Caco-2 (cell line): Measurements from ENCODE around the gene CH25H. TPM values are rescaled to one million over a fixed set of nuclear protein-coding genes. Genes with fewer than 3 reads are reported as not detected.
A peak's percentile ranks its signal among the peaks of the same experiment; 100 is the strongest.

Source experiments
- BruUV-seq: library from RNA; stranded (reverse); fragments of 400-500 nt; replicated peaks from 2 replicates; lab custom pipeline; 2021; lab: Mats Ljungman, UMichigan
- CTCF ChIA-PET: fragments of 300-600 bp; sonication (Branson Sonifier 250); formaldehyde crosslinking; loops from one replicate; lab custom pipeline; 2022; ENCODE audit warnings: antibody characterized with exemption; lab: Charles Lee
- POLR2A ChIA-PET: fragments of 300-600 bp; sonication (Branson Sonifier 250); formaldehyde crosslinking; loops from one replicate; lab custom pipeline; 2022; ENCODE audit warnings: antibody characterized with exemption; lab: Charles Lee
- DNase-seq, 2 experiments: peaks; one replicate each; pipeline versions ENCODE4 v3.0.0 to v3.0.0-alpha.2; 2020 to 2022
- H3K27me3 ChIP-seq: replicated peaks from 2 replicates; pipeline ENCODE4 v1.6.0; 2011; ENCODE audit warnings: low read length; ENCODE audit not compliant: control insufficient read depth, insufficient read depth
- H3K36me3 ChIP-seq: 2 replicates; pipeline ENCODE4 v1.5.1; 2011; ENCODE audit warnings: low read length; ENCODE audit not compliant: control insufficient read depth, insufficient read depth
- H3K4me1 ChIP-seq: fragments of 250-450 bp; sonication (Bioruptor Pico); 2 replicates; pipeline ENCODE4 v1.5.1; 2020; ENCODE audit warnings: mild to moderate bottlenecking
- H3K4me3 ChIP-seq: 2 replicates; pipeline ENCODE4 v1.5.1; 2011; ENCODE audit warnings: low read depth, mild to moderate bottlenecking, control low read depth, low read length
- H3K9me3 ChIP-seq: fragments of 250-450 bp; sonication (Bioruptor Pico); 2 replicates; pipeline ENCODE4 v1.5.1; 2020; ENCODE audit warnings: mild to moderate bottlenecking, moderate library complexity
- H3K27ac Mint-ChIP-seq: one replicate; pipeline ENCODE4 v1.8.0; 2022; ENCODE audit warnings: mixed read lengths; ENCODE audit not compliant: unreplicated experiment
- H3K27me3 Mint-ChIP-seq: one replicate; pipeline ENCODE4 v1.8.0; 2022; ENCODE audit warnings: mixed read lengths; ENCODE audit not compliant: insufficient read depth, unreplicated experiment
- H3K36me3 Mint-ChIP-seq: one replicate; pipeline ENCODE4 v1.8.0; 2022; ENCODE audit warnings: mild to moderate bottlenecking, mixed read lengths; ENCODE audit not compliant: insufficient read depth, unreplicated experiment
- H3K4me1 Mint-ChIP-seq: one replicate; pipeline ENCODE4 v1.8.0; 2022; ENCODE audit warnings: low read depth, mixed read lengths; ENCODE audit not compliant: unreplicated experiment
- H3K4me3 Mint-ChIP-seq: one replicate; pipeline ENCODE4 v1.8.0; 2022; ENCODE audit warnings: mild to moderate bottlenecking, moderate library complexity, mixed read lengths; ENCODE audit not compliant: unreplicated experiment
- H3K9me3 Mint-ChIP-seq: one replicate; pipeline ENCODE4 v1.8.0; 2022; ENCODE audit warnings: mixed read lengths; ENCODE audit not compliant: unreplicated experiment
- CTCF ChIP-seq, 2 experiments: fragments of 200-600 bp in 1 of 2; IDR thresholded peaks; 1 replicate in 1 of 2; 2 replicates in 1 of 2; pipeline versions ENCODE4 v1.5.1 to v1.8.0; 2011 to 2022; ENCODE audit warnings: antibody characterized with exemption in 1 of 2, control low read depth in 1 of 2, inconsistent platforms in 1 of 2, low read depth in 1 of 2, low read length in 1 of 2, mild to moderate bottlenecking in 1 of 2, moderate library complexity in 1 of 2; ENCODE audit not compliant: insufficient read depth in 1 of 2, severe bottlenecking in 1 of 2, unreplicated experiment in 1 of 2
- intact Hi-C: fragments of 100-400 bp; cut with micrococcal nuclease; formaldehyde crosslinking; loops from one replicate; pipeline ENCODE4 v1.10.0; 2022; ENCODE audit not compliant: unreplicated experiment
- total RNA-seq: library from RNA; stranded (reverse); gene quantifications from 2 replicates; pipeline ENCODE4 v1.2.3, GENCODE V29; 2022

CH25H gene
- total RNA-seq, 1 experiment from 2014 or later: not detected

DNA sequence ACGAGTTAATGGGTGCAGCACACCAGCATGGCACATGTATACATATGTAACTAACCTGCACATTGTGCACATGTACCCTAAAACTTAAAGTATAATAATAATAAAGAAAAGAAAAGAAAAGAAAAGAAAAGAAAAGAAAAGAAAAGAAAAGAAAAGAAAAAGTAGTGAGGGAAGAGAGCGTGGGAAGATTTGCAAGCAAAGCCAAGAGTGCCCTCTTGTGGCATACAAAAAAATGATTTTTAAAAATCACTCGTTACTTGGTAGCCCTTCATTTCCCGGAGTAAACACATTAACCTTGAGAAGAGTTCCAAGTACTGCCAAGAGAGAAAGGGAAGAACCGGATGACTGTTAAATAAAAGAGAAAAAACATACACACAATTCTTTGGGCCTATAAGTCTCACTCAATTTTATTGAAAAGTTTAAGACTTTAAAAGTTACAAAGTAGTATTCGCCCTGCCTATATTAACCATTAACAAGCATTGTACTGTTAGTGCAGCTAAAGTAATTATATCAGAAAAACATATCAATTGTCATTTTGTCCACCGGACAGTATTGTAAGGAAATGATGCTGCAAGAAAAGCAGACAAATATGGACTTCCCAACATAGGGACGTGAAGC is 6.2 kb upstream of the CH25H start:
- peak; percentile 62 to 63 for TF ChIP-seq CTCF (IDR thresholded peaks at IDR 0.05; ENCODE audit: insufficient read depth in 1 of 2, low read depth in 1 of 2, low read length in 1 of 2, severe bottlenecking in 1 of 2, unreplicated experiment in 1 of 2)
- ChIA-PET POLR2A (no interaction called here), CTCF (no interaction called here)
- Histone ChIP-seq H3K27me3 (peaks cover 4% of the 10 kb centered on the region), H3K4me1 (peaks cover 4% of the 10 kb centered on the region; the same call in 1 of the 2 replicates), H3K4me3 (no peak overlapping the region), H3K9me3 (no peaks in the 10 kb centered on the region), H3K36me3 (no peaks in the 10 kb centered on the region)
- Mint-ChIP-seq H3K27ac (no peak overlapping the region), H3K4me1 (no peaks in the 10 kb centered on the region), H3K9me3 (no peaks in the 10 kb centered on the region), H3K36me3 (no peaks in the 10 kb centered on the region), H3K27me3 (peaks cover 17% of the 10 kb centered on the region), H3K4me3 (no peak overlapping the region)
- peak in 1 of 2 experiments; percentile 26 for DNase-seq
- no TSS peak for BruUV-seq
- intact Hi-C loops: loop anchor here (1.0 to 5.0 kb wide), 3 partner anchors 183 to 376 kb away; no protein-coding TSS in a partner anchor

- Mint-ChIP-seq H3K27ac (no peak overlapping the region), H3K36me3 (no peaks in the 10 kb centered on the region), H3K4me3 (no peak overlapping the region), H3K27me3 (peaks cover 24% of the 10 kb centered on the region), H3K9me3 (no peaks in the 10 kb centered on the region), H3K4me1 (peaks cover 7% of the 10 kb centered on the region)
- Histone ChIP-seq H3K27me3 (peaks cover 16% of the 10 kb centered on the region), H3K9me3 (no peaks in the 10 kb centered on the region), H3K4me1 (peaks cover 20% of the 10 kb centered on the region), H3K36me3 (no peaks in the 10 kb centered on the region), H3K4me3 (no peak overlapping the region)
- BruUV-seq: no TSS peak
- POLR2A ChIA-PET: no interaction called here
- TF ChIP-seq CTCF (IDR thresholded peaks at IDR 0.05; ENCODE audit: insufficient read depth in 1 of 2, low read depth in 1 of 2, low read length in 1 of 2, severe bottlenecking in 1 of 2, unreplicated experiment in 1 of 2): no peak
- DNase-seq: no peak
- CTCF ChIA-PET: no interaction called here
- intact Hi-C loops: loop anchor here (5.0 kb wide), 1 partner anchor 374 kb away; no protein-coding TSS in a partner anchor
Observed at GRCh38 chr10:89210794-89211425, 3.8 kb upstream of the CH25H start.

DNA sequence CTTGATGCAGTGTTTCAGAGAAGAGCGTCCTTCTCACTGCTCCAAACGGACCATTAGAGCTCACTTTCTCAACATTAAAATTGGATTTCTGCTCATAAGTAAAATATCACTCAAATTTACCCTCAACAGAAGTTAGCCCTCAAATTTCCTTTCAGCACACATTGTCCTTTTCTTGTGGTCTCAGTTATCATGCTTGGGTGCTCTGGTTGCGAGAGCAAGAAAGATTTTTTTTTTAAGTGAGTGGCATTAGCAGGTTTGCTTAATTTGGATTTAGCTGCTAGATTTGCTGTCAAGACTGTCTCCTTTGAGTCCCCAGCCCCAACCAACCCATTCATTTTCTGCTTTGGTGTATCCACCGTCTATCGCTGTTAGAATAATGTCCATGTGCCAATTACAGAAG is 2.6 kb upstream of the CH25H start:
- Mint-ChIP-seq H3K4me1 (peaks cover 7% of the 10 kb centered on the region), H3K4me3 (no peak overlapping the region), H3K9me3 (no peaks in the 10 kb centered on the region), H3K27me3 (peaks cover 28% of the 10 kb centered on the region), H3K36me3 (no peaks in the 10 kb centered on the region), H3K27ac (no peak overlapping the region)
- Histone ChIP-seq H3K27me3 (peaks cover 19% of the 10 kb centered on the region), H3K9me3 (no peaks in the 10 kb centered on the region), H3K4me1 (peaks cover 20% of the 10 kb centered on the region), H3K36me3 (no peaks in the 10 kb centered on the region), H3K4me3 (no peak overlapping the region)
- intact Hi-C loops: loop anchor here (5.0 kb wide), 1 partner anchor 372 kb away; no protein-coding TSS in a partner anchor
- no TSS peak for BruUV-seq
- ChIA-PET CTCF (no interaction called here), POLR2A (no interaction called here)
- no peak for TF ChIP-seq CTCF (IDR thresholded peaks at IDR 0.05; ENCODE audit: insufficient read depth in 1 of 2, low read depth in 1 of 2, low read length in 1 of 2, severe bottlenecking in 1 of 2, unreplicated experiment in 1 of 2)
- no peak for DNase-seq
